ENCODE data around the gene SASS6. TPM values are rescaled to one million over a fixed set of nuclear protein-coding genes. Genes with fewer than 3 reads are reported as not detected.

Gene SASS6
- total and polyA plus RNA-seq, 9 of the 15 experiments (the other 6 are each of a cell fraction or from before 2014, with no cell fraction given): 11.6 to 34.1 (median 18.0) TPM

- TF ChIP-seq, protein P1, sequence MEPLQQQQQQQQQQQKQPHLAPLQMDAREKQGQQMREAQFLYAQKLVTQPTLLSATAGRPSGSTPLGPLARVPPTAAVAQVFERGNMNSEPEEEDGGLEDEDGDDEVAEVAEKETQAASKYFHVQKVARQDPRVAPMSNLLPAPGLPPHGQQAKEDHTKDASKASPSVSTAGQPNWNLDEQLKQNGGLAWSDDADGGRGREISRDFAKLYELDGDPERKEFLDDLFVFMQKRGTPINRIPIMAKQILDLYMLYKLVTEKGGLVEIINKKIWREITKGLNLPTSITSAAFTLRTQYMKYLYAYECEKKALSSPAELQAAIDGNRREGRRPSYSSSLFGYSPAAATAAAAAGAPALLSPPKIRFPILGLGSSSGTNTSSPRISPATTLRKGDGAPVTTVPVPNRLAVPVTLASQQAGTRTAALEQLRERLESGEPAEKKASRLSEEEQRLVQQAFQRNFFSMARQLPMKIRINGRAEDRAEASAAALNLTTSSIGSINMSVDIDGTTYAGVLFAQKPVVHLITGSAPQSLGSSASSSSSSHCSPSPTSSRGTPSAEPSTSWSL (CRISPR knock-in tag; IDR thresholded peaks at IDR 0.05; ENCODE audit: borderline replicate concordance): no peak
- TF ChIP-seq EWSR1 (IDR thresholded peaks at IDR 0.05; ENCODE audit: borderline replicate concordance, low read depth, partially characterized antibody) (no peak), ZNF408 (CRISPR knock-in tag; IDR thresholded peaks at IDR 0.05; ENCODE audit: low read depth) (no peak), FOXA3 (CRISPR knock-in tag; conservative IDR thresholded peaks at IDR 0.05 in 1 of 2, IDR thresholded peaks at IDR 0.05 in 1 of 2) (no peak), ZSCAN32 (CRISPR knock-in tag; IDR thresholded peaks at IDR 0.05) (no peak), ZBTB1 (CRISPR knock-in tag; IDR thresholded peaks at IDR 0.05; ENCODE audit: borderline replicate concordance, low read depth) (peak; percentile 58; the same call in 1 of the 2 replicates), ARID1B (IDR thresholded peaks at IDR 0.05) (peak; percentile 58), CBFA2T2 (conservative IDR thresholded peaks at IDR 0.05) (no peak), TBL1XR1 (IDR thresholded peaks at IDR 0.05; ENCODE audit: low read length in 2 of 2) (peak; percentile 61 to 89), GTF2B (IDR thresholded peaks at IDR 0.05; ENCODE audit: extremely low read depth, insufficient read length) (no peak), CHD1 (IDR thresholded peaks at IDR 0.05; ENCODE audit: low read length) (no peak), SAFB2 (IDR thresholded peaks at IDR 0.05; ENCODE audit: borderline replicate concordance, low read depth, low read length, severe bottlenecking) (no peak), HDAC3 (IDR thresholded peaks at IDR 0.05; ENCODE audit: borderline replicate concordance, partially characterized antibody) (no peak), E2F3 (CRISPR knock-in tag; IDR thresholded peaks at IDR 0.05) (0 out of 2 replicates have a peak, but pooled peaks have one; percentile 38), E2F5 (CRISPR knock-in tag; IDR thresholded peaks at IDR 0.05) (peak; percentile 57; the same call in 1 of the 2 replicates), NFE2L1 (tag; IDR thresholded peaks at IDR 0.05; ENCODE audit: borderline replicate concordance, low read depth) (no peak), STAG1 (CRISPR knock-in tag; IDR thresholded peaks at IDR 0.05; ENCODE audit: borderline replicate concordance) (no peak)
- TF ChIP-seq, protein P2, sequence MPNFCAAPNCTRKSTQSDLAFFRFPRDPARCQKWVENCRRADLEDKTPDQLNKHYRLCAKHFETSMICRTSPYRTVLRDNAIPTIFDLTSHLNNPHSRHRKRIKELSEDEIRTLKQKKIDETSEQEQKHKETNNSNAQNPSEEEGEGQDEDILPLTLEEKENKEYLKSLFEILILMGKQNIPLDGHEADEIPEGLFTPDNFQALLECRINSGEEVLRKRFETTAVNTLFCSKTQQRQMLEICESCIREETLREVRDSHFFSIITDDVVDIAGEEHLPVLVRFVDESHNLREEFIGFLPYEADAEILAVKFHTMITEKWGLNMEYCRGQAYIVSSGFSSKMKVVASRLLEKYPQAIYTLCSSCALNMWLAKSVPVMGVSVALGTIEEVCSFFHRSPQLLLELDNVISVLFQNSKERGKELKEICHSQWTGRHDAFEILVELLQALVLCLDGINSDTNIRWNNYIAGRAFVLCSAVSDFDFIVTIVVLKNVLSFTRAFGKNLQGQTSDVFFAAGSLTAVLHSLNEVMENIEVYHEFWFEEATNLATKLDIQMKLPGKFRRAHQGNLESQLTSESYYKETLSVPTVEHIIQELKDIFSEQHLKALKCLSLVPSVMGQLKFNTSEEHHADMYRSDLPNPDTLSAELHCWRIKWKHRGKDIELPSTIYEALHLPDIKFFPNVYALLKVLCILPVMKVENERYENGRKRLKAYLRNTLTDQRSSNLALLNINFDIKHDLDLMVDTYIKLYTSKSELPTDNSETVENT (CRISPR knock-in tag; IDR thresholded peaks at IDR 0.05): 0 out of 2 replicates have a peak, but pooled peaks have one; percentile 33
- TF ChIP-seq, protein P3, sequence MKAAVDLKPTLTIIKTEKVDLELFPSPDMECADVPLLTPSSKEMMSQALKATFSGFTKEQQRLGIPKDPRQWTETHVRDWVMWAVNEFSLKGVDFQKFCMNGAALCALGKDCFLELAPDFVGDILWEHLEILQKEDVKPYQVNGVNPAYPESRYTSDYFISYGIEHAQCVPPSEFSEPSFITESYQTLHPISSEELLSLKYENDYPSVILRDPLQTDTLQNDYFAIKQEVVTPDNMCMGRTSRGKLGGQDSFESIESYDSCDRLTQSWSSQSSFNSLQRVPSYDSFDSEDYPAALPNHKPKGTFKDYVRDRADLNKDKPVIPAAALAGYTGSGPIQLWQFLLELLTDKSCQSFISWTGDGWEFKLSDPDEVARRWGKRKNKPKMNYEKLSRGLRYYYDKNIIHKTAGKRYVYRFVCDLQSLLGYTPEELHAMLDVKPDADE (conservative IDR thresholded peaks at IDR 0.05; ENCODE audit: control insufficient read depth, low read depth, low read length): peak; percentile 90
Measured at GRCh38 chr1:100132566-100133477, at the start of gene SASS6, which contains the start of gene TRMT13 (continued).

Data from K562 (cell line).